ENCODE measurements around the gene TMPRSS11E. TPM values are rescaled to one million over a fixed set of nuclear protein-coding genes. Genes with fewer than 3 reads are reported as not detected.
"Not testable (repeated sequence)": the region's sequence is repeated elsewhere in the genome, so short reads cannot be mapped to it uniquely, and the experiment has no call there.

TMPRSS11E gene
- total RNA-seq, 1 donor from 2014 or later: 2.4 TPM

GRCh38 chr4:68461790-68462189 lies 14.5 kb downstream of the TMPRSS11E start:
- DNase-seq (ENCODE audit: low spot score): no peak

DNA sequence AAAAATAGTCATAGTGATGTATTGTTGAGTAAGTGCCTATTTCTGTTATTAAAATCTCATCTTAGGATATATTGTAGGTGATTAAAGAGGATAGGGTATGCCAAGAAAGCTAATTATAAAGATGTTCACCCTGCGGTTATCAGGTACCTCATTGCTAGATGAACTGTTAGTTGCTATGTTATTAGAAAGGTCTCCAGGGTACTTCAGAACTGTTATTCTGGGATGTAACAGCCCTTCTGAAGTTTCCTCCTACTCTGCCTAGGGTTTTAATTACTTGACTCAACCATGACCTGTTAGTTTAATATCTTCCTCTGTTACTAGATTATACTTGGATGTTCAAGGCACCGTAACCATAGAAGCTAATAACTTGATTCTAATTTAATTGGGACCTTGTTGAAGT lies 15.4 kb downstream of the TMPRSS11E start:
- DNase-seq (ENCODE audit: low spot score): no peak

DNA sequence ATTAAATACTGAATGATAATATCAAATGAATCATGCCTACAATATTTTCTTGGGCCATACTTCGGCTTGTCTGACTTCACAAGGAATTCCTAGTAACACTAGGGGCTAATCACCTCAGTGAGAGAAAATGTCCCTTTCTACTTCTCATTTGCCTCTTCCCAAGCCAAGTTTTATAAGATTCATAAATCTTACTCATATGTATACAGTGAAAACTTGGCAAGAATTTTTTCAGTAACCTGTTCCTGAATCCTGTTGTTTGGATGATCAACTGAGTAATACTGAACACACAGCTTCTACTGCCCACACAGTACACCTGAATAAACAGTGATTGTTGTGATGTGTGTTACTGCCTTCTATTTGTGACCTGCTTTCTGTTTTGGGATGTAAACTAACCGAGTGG lies 16.5 kb downstream of the TMPRSS11E start:
- DNase-seq (ENCODE audit: low spot score): no peak

- DNase-seq (ENCODE audit: low spot score): no peak
Observed at GRCh38 chr4:68465058-68465457, 17.8 kb downstream of the TMPRSS11E start.

DNA sequence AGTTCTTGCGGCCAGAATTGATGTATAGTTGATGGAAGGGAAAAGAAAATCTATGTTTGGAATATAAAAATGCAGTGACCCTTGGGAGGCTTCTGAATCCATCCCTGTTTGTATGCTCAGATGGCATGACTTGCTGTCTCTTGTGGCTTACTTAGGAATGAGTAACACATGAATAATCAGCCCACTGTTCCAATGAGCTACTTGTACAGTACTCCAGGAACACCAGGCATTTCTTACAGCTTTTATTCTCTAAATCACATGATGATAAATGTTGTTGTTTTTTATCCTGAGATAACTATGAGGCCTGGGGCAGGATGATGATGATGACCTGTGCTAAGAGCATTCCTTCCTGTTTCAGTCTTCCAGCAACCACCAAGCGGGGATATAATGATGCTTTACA lies 18.9 kb downstream of the TMPRSS11E start:
- no peak for DNase-seq (ENCODE audit: low spot score)

DNA sequence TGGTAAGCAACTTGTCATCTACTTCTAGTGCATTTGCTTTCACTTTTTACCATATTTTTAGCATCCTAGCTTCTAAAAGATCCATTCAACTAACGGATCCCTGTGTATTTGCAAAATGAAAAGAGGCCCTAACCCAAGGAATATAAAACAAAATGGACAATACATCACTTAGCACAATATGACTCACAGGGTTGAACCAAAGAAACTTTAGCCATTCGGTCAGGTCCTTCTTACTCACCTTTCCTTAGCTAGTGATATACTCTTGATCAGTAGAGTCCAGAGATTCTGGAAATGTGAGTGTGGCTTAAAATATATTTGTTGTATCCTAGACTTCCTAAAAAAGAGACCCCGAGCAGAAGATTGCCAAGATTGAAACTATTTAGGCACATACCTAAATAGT lies 19.5 kb downstream of the TMPRSS11E start:
- DNase-seq (ENCODE audit: low spot score): no peak

DNA sequence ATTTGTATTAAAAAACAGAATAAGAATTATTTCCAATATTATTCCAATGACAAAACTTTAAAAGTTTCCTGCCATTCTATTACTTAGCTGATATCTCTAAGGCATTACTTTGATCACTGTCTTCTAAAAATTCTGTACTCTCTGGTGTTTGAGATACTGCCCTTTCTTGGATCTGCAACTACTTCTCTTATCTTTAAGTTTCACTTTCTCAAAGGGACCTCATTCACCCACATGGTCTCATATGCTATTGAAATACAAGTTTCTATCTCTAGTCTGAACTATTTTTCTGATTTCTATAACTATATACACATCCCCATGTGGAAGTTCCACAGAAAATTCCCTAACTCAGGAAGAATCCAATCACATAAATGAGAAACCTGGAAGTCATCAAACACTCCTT lies 22.2 kb downstream of the TMPRSS11E start:
- no peak for DNase-seq (ENCODE audit: low spot score)

DNA sequence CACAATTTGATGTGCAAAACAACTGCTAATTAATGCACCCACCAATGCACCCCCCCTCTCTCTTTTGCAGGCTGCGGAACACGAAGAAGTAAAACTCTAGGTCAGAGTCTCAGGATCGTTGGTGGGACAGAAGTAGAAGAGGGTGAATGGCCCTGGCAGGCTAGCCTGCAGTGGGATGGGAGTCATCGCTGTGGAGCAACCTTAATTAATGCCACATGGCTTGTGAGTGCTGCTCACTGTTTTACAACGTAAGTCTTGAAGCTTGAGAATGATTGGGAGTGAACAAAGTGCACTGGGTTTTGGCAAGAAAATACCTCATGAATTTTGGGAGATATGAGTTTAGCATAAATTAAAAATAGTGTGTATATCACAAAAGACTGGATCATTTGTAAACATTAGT lies 28.9 kb downstream of the TMPRSS11E start:
- DNase-seq (ENCODE audit: low spot score): no peak

GRCh38 chr4:68489338-68489737 lies 42.1 kb downstream of the TMPRSS11E start:
- DNase-seq (ENCODE audit: low spot score): no peak

DNA sequence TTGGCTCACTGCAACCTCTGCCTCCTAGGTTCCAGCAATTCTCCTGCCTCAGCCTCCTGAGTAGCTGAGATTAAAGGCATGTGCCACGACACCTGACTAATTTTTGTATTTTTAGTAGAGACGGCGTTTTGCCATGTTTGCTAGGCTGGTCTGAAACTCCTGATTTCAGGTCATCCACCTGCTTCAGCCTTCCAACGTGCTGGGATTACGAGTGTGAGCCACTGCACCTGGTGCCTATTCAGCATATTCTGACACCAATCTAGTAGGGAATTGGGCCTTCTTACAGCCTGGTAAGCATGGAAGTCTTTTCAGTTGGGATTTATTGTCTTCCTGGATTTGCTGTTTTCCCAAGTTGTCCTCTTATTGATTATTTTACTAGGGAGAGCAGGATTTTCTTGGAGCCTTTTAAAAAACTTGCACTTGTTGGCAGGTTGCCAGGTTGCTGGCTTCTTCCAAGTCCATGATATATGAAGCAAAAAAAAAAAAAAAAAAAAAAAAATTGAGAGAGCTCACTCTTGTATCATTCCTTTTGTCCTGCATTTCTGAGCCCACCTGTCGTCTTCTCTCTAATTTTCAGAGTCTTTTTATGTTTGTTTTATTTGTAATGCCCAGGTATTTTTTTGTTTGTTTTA lies 43.7 kb downstream of the TMPRSS11E start:
- DNase-seq (ENCODE audit: low spot score): no peak

DNA sequence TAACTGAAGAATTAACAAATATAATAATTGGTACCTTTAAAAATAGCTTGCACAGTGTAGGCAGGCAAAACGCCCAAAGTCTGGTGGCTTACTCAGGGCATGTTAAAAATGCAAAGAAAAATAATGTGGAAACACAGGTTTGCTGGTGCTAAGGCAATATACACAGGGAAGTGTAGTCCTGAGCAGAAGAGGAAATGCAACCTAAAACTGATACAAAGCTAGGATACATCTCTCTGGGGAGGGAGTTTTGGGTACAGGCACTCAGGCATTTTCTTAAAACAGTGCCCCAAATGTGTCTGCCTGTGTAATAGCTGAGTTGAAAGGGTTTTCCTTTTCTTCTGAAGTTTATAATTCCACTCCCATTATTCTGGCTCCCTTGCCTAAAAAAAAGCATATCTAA lies 47.4 kb downstream of the TMPRSS11E start:
- DNase-seq (ENCODE audit: low spot score): no peak

DNA sequence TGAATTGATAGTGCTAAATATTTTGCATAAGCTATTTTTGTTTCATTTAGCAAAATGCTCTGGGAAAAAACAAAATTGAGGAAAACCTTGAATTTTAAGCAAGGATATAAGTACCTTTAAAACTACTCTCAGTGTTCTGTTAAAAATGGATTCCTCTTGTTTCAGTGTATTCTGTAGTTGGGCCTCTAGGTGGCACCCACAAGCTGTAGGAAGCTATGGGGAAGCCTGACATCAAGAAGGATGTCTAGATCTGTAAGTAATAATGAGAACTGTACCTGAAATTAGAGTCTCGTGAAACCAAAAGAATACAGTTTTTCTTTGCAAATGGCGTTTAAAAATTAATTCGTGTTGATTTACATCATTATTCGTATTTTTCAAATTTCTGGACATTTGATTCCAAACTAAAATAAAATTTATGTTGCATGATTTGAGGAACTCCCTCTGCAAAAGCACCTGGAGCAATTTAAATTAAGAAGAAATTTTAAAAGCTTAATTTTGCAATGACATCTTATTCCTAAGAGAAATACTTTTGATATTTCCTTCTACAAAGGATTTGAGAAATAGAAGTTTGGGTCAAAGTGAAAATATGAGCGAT lies 51.2 kb downstream of the TMPRSS11E start:
- peak; percentile 58 for DNase-seq (ENCODE audit: low spot score)

GRCh38 chr4:68499021-68499420 lies 51.8 kb downstream of the TMPRSS11E start:
- no peak for DNase-seq (ENCODE audit: low spot score)

- not testable (repeated sequence) for DNase-seq (ENCODE audit: low spot score)
Observed at GRCh38 chr4:68503462-68503861, 56.2 kb downstream of the TMPRSS11E start.

GRCh38 chr4:68504836-68505235 lies 57.6 kb downstream of the TMPRSS11E start:
- DNase-seq (ENCODE audit: low spot score): not testable (repeated sequence)

GRCh38 chr4:68505452-68505851 lies 58.2 kb downstream of the TMPRSS11E start:
- not testable (repeated sequence) for DNase-seq (ENCODE audit: low spot score)

DNA sequence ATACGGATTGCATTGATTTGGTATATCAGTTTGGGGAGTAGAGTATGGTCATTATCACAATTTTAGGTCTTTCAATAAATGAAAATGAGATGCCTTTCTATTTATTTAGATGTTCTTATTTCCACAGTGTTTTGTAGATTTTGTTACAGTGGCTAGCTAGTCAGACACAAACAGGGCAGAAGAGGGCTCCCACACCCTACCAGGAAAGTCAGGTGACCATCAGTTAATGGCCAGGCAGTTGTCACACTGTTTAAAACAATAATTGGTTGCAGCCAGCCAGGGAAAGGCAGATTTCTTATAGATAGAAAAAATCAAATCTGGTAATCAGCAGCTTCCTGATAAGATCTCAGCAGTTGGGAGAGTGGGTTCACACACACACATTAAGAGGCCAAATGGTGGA lies 71.6 kb downstream of the TMPRSS11E start:
- DNase-seq (ENCODE audit: low spot score): no peak

- no peak for DNase-seq (ENCODE audit: low spot score)
Observed at GRCh38 chr4:68520985-68521384, 73.7 kb downstream of the TMPRSS11E start.

DNA sequence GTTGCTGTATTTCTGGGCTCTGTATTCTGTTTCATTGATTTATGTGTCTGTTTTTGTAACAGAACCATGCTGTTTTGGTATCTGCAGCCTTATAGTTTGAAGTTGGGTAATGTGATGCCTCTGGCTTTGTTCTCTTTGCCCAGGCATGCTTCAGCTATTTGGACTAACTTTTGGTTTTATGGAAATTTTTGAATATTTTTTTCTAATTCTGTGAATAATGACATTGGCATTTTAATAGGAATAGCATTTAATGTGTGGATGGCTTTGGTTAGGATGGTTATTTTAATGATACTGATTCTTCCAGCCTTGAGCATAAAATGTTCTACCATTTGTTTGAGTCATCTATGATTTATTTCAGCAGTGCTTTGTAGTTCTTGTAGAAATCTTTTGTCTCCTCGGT lies 75.0 kb downstream of the TMPRSS11E start:
- DNase-seq (ENCODE audit: low spot score): not testable (repeated sequence)

- no peak for DNase-seq (ENCODE audit: low spot score)
Observed at GRCh38 chr4:68535974-68536373, 88.7 kb downstream of the TMPRSS11E start.

GRCh38 chr4:68536375-68536774 lies 89.1 kb downstream of the TMPRSS11E start:
- no peak for DNase-seq (ENCODE audit: low spot score)

DNA sequence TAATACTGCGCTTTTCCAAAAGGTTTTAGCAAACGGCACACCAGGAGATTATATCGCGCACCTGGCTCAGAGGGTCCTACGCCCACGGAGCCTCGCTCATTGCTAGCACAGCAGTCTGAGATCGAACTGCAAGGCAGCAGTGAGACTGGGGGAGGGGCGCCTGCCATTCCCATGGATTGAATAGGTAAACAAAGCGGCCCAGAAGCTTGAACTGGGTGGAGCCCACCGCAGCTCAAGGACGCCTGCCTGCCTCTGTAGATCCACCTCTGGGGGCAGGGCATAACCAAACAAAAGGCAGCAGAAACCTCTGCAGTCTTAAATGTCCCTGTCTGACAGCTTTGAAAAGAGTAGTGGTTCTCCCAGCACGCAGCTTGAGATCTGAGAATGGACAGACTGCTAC lies 95.5 kb downstream of the TMPRSS11E start:
- not testable (repeated sequence) for DNase-seq (ENCODE audit: low spot score)

All from ureter (tissue), 1 donor.